ENCODE data around the gene RAB10. TPM values are rescaled to one million over a fixed set of nuclear protein-coding genes. Genes with fewer than 3 reads are reported as not detected.

Gene RAB10
- total RNA-seq, 4 donors from 2014 or later: 89.5 to 140 (median 134) TPM

GRCh38 chr2:26068602-26069298, 34.9 kb downstream of the RAB10 start:
- H3K27ac ChIP-seq: peak overlapping the region in 1 of 3 donors; percentile 14
- intact Hi-C loops (cut with DNase I): no loop called here
- no peaks in the 10 kb centered on the region for H3K9me3 ChIP-seq
- TF ChIP-seq CTCF (IDR thresholded peaks at IDR 0.05) (no peak), POLR2A (IDR thresholded peaks at IDR 0.05) (no peak)
- H3K27me3 ChIP-seq: no peaks in the 10 kb centered on the region
- H3K36me3 ChIP-seq: no peaks in the 10 kb centered on the region
- WGBS, 2 donors: 37 to 42% methylated on average over 4 of the region's 4 CpGs
- no peak overlapping the region for H3K4me3 ChIP-seq (replicated peaks in 1 of 3)
- peaks cover 19 to 36% of the 10 kb centered on the region in 2 donors for H3K4me1 ChIP-seq
- no peak for DNase-seq

DNA sequence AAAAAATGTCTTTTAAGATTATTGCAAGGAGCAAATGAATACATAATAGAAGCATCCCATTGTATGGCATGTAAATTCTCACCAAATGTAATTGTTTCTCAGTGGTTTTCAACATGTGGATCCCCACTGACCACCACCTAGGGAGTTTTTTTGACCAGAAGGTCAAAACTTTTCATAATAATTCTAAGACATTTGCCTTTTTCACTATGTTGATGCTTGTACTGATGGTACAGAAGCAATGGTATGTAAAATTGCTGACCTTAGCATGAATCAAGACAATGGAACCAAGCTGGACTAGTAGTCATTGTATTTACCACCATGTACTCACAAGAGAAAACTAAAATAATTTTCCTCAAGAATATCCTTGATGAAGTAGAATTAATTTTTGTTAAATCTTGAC, 36.8 kb downstream of the RAB10 start:
- Histone ChIP-seq H3K4me3 (replicated peaks in 1 of 3) (no peak overlapping the region), H3K27me3 (no peaks in the 10 kb centered on the region), H3K27ac (no peak overlapping the region), H3K4me1 (peaks cover 14 to 40% of the 10 kb centered on the region in 2 donors), H3K36me3 (no peaks in the 10 kb centered on the region), H3K9me3 (no peaks in the 10 kb centered on the region)
- no peak for DNase-seq
- TF ChIP-seq CTCF (IDR thresholded peaks at IDR 0.05) (no peak), POLR2A (IDR thresholded peaks at IDR 0.05) (no peak)
- intact Hi-C loops (cut with DNase I): no loop called here

- Histone ChIP-seq H3K4me1 (peaks cover 13 to 41% of the 10 kb centered on the region in 2 donors), H3K27ac (no peak overlapping the region), H3K36me3 (no peaks in the 10 kb centered on the region), H3K4me3 (replicated peaks in 1 of 3) (no peak overlapping the region), H3K9me3 (no peaks in the 10 kb centered on the region), H3K27me3 (no peaks in the 10 kb centered on the region)
- no peak for DNase-seq
- intact Hi-C loops (cut with DNase I): no loop called here
- TF ChIP-seq POLR2A (IDR thresholded peaks at IDR 0.05) (no peak), CTCF (IDR thresholded peaks at IDR 0.05) (no peak)
- WGBS, 2 donors: 59 to 70% methylated on average over 1 of the region's 1 CpG
Observed at GRCh38 chr2:26072925-26073768, 39.3 kb downstream of the RAB10 start.

DNA sequence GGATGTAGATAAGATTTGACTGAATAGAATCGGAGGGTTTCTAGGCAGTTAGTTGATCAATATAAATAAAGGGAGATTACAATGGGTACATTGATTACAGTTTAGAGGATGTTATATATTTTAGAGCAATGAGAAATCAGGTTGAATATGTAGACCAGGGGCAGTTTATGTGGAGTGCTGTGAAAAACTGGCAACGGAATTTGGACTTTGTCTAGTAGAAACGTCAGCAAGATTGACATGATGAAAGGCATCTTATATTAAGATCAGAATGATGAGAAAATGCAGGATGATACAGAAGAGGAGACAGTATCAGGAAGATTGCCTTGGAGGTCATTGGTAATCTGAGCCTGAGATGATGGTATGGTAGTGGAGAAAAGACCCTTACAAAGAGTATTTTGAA, 39.9 kb downstream of the RAB10 start:
- TF ChIP-seq CTCF (IDR thresholded peaks at IDR 0.05) (no peak), POLR2A (IDR thresholded peaks at IDR 0.05) (no peak)
- DNase-seq: no peak
- Histone ChIP-seq H3K4me1 (peaks cover 13 to 37% of the 10 kb centered on the region in 2 donors), H3K27ac (no peak overlapping the region), H3K36me3 (no peaks in the 10 kb centered on the region), H3K9me3 (no peaks in the 10 kb centered on the region), H3K4me3 (replicated peaks in 1 of 3) (no peak overlapping the region), H3K27me3 (no peaks in the 10 kb centered on the region)
- intact Hi-C loops (cut with DNase I): no loop called here
- 88 to 94% methylated on average over 3 of the region's 3 CpGs for WGBS, 2 donors

- 84 to 87% methylated on average over 8 of the region's 8 CpGs for WGBS, 2 donors
- Histone ChIP-seq H3K36me3 (no peaks in the 10 kb centered on the region), H3K27ac (peak overlapping the region in 1 of 3 donors; percentile 33), H3K4me1 (peaks cover 13 to 31% of the 10 kb centered on the region in 2 donors), H3K27me3 (no peaks in the 10 kb centered on the region), H3K9me3 (no peaks in the 10 kb centered on the region), H3K4me3 (replicated peaks in 1 of 3) (no peak overlapping the region)
- intact Hi-C loops (cut with DNase I): no loop called here
- no peak for DNase-seq
- TF ChIP-seq CTCF (IDR thresholded peaks at IDR 0.05): no peak
- no peak for TF ChIP-seq POLR2A (IDR thresholded peaks at IDR 0.05)
Observed at GRCh38 chr2:26074676-26075075, 40.8 kb downstream of the RAB10 start.

Measured in thyroid gland (tissue), 4 donors.